OCI-LY7 (cell line): Measurements from ENCODE around the gene HIF3A. TPM values are rescaled to one million over a fixed set of nuclear protein-coding genes. Genes with fewer than 3 reads are reported as not detected.
"Not testable (repeated sequence)": the region's sequence is repeated elsewhere in the genome, so short reads cannot be mapped to it uniquely, and the experiment has no call there.

ENCODE experiments used
- BruUV-seq: library from RNA; stranded (reverse); fragments of 400-500 nt; replicated peaks from 2 replicates; lab custom pipeline; 2021; lab: Mats Ljungman, UMichigan
- CTCF ChIA-PET: fragments of 300-600 bp; sonication (Branson Sonifier 250); formaldehyde crosslinking; loops from one replicate; lab custom pipeline; 2022; ENCODE audit warnings: antibody characterized with exemption; ENCODE audit not compliant: unreplicated experiment; lab: Charles Lee
- POLR2A ChIA-PET: fragments of 300-600 bp; sonication (Branson Sonifier 250); formaldehyde crosslinking; loops from one replicate; lab custom pipeline; 2022; ENCODE audit warnings: antibody characterized with exemption; lab: Charles Lee
- DNase-seq: peaks from one replicate; pipeline ENCODE4 v3.0.0-alpha.2; 2015; ENCODE audit warnings: low spot score
- H2AFZ ChIP-seq: fragments of 200-600 bp; sonication (generic), shearing (Covaris generic); 2 replicates; pipeline ENCODE4 v1.6.1; 2014; ENCODE audit warnings: mild to moderate bottlenecking, antibody characterized with exemption, low read length, moderate library complexity
- H3K27ac ChIP-seq: fragments of 200-600 bp; sonication (generic); 2 replicates; pipeline ENCODE4 v1.5.1; 2014; ENCODE audit warnings: mixed run types, low read depth, mild to moderate bottlenecking, moderate library complexity, low read length, inconsistent platforms; ENCODE audit not compliant: poor library complexity, severe bottlenecking
- H3K36me3 ChIP-seq: fragments of 200-600 bp; sonication (generic); 2 replicates; pipeline ENCODE4 v1.6.1; 2014; ENCODE audit warnings: mild to moderate bottlenecking, antibody characterized with exemption, low read length, moderate library complexity, mixed read lengths; ENCODE audit not compliant: insufficient read depth
- H3K4me1 ChIP-seq: fragments of 200-600 bp; sonication (generic); 2 replicates; pipeline ENCODE4 v1.5.1; 2014; ENCODE audit warnings: mild to moderate bottlenecking, low read length; ENCODE audit not compliant: insufficient read depth, poor library complexity, severe bottlenecking
- H3K4me2 ChIP-seq: fragments of 200-600 bp; sonication (generic); 2 replicates; pipeline ENCODE4 v1.6.1; 2014; ENCODE audit warnings: mild to moderate bottlenecking, low read length
- H3K4me3 ChIP-seq: fragments of 200-600 bp; sonication (generic); 2 replicates; pipeline ENCODE4 v1.5.1; 2014; ENCODE audit warnings: mild to moderate bottlenecking, low read depth, low read length; ENCODE audit not compliant: poor library complexity, severe bottlenecking
- H3K79me2 ChIP-seq: fragments of 200-600 bp; sonication (generic); 2 replicates; pipeline ENCODE4 v1.6.1; 2016; ENCODE audit warnings: low read depth, mild to moderate bottlenecking, low read length, moderate library complexity, mixed read lengths; ENCODE audit not compliant: insufficient read depth
- H3K9me2 ChIP-seq: fragments of 200-600 bp; sonication (generic); 2 replicates; pipeline ENCODE4 v1.6.1; 2016; ENCODE audit warnings: mild to moderate bottlenecking, low read length, mixed read lengths; ENCODE audit not compliant: insufficient read depth
- H3K9me3 ChIP-seq: fragments of 200-600 bp; sonication (generic); 2 replicates; pipeline ENCODE4 v1.6.1; 2014; ENCODE audit warnings: mild to moderate bottlenecking, mixed run types, low read length, mixed read lengths
- H4K20me1 ChIP-seq: fragments of 200-600 bp; sonication (generic); 2 replicates; pipeline ENCODE4 v1.6.1; 2014; ENCODE audit warnings: mild to moderate bottlenecking, antibody characterized with exemption, low read length, moderate library complexity, mixed read lengths; ENCODE audit not compliant: insufficient read depth
- EZH2phosphoT487 ChIP-seq: fragments of 200-600 bp; sonication (generic); IDR thresholded peaks from 2 replicates; pipeline ENCODE4 v1.6.1; 2018; ENCODE audit warnings: low read depth, borderline replicate concordance, mild to moderate bottlenecking, mixed run types, antibody characterized with exemption, low read length, moderate library complexity, mixed read lengths
- intact Hi-C: fragments of 100-400 bp; cut with micrococcal nuclease; formaldehyde crosslinking; loops from one replicate; pipeline ENCODE4 v1.10.0; 2022; ENCODE audit not compliant: unreplicated experiment
- total RNA-seq, 2 experiments: library from RNA; depleted of rRNA in 1 of 2; stranded (reverse); fragments of >200 nt in 1 of 2; shearing (Covaris generic) in 1 of 2; gene quantifications; 2 replicates each; pipeline ENCODE4 v1.2.3, GENCODE V29; 2014 to 2022
- TF ChIP-seq, protein P1 (sequence below): fragments of 200-600 bp; sonication (generic); conservative IDR thresholded peaks from 2 replicates; pipeline ENCODE4 v1.5.1; 2014; ENCODE audit warnings: mild to moderate bottlenecking, antibody characterized with exemption, low read length, moderate library complexity, mixed read lengths

The HIF3A gene
- total RNA-seq, 2 experiments from 2014 or later, result not detected

DNA sequence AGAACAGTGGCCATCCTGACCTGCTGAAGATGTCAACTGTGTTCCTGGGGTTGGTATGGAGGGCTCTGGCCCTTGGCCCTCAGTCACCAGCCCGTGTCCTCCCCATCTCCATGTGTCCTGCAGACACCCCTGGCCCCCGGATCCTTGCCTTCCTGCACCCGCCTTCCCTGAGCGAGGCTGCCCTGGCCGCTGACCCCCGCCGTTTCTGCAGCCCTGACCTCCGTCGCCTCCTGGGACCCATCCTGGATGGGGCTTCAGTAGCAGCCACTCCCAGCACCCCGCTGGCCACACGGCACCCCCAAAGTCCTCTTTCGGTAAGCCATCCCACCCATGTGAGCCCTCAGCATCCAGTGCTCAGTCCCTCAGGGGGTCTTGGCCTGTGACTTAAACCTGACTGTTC lies 24.8 kb downstream of the HIF3A start:
- ChIA-PET CTCF (no interaction called here), POLR2A (no interaction called here)
- no peak overlapping the region for H3K4me2 ChIP-seq
- no peak overlapping the region for H3K27ac ChIP-seq
- intact Hi-C loops, result no loop called here
- H4K20me1 ChIP-seq, result no peaks in the 10 kb centered on the region
- no peaks in the 10 kb centered on the region for H3K36me3 ChIP-seq
- no peaks in the 10 kb centered on the region for H3K9me2 ChIP-seq
- no peaks in the 10 kb centered on the region for H3K79me2 ChIP-seq
- H2AFZ ChIP-seq, result no peak overlapping the region
- H3K9me3 ChIP-seq, result no peaks in the 10 kb centered on the region; the same call in 1 of the 2 replicates
- BruUV-seq, result no TSS peak
- no peaks in the 10 kb centered on the region for H3K4me1 ChIP-seq
- TF ChIP-seq, protein P1, sequence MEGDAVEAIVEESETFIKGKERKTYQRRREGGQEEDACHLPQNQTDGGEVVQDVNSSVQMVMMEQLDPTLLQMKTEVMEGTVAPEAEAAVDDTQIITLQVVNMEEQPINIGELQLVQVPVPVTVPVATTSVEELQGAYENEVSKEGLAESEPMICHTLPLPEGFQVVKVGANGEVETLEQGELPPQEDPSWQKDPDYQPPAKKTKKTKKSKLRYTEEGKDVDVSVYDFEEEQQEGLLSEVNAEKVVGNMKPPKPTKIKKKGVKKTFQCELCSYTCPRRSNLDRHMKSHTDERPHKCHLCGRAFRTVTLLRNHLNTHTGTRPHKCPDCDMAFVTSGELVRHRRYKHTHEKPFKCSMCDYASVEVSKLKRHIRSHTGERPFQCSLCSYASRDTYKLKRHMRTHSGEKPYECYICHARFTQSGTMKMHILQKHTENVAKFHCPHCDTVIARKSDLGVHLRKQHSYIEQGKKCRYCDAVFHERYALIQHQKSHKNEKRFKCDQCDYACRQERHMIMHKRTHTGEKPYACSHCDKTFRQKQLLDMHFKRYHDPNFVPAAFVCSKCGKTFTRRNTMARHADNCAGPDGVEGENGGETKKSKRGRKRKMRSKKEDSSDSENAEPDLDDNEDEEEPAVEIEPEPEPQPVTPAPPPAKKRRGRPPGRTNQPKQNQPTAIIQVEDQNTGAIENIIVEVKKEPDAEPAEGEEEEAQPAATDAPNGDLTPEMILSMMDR, result no peak
- TF ChIP-seq EZH2phosphoT487, result no peak
- no peak overlapping the region for H3K4me3 ChIP-seq
- no peak for DNase-seq

GRCh38 chr19:46323227-46323626 lies 26.4 kb downstream of the HIF3A start:
- peaks cover 10% of the 10 kb centered on the region for H3K9me3 ChIP-seq
- H3K4me3 ChIP-seq, BruUV-seq, H2AFZ ChIP-seq, H3K4me2 ChIP-seq, H3K9me2 ChIP-seq, DNase-seq, H4K20me1 ChIP-seq, CTCF ChIA-PET, intact Hi-C loops, H3K79me2 ChIP-seq, H3K4me1 ChIP-seq, H3K27ac ChIP-seq, H3K36me3 ChIP-seq: not testable (repeated sequence)
- POLR2A ChIA-PET, result interaction anchor here (0.7 kb wide), 1 partner anchor 45 kb away, joined by 3 read pairs; no protein-coding TSS in a partner anchor

DNA sequence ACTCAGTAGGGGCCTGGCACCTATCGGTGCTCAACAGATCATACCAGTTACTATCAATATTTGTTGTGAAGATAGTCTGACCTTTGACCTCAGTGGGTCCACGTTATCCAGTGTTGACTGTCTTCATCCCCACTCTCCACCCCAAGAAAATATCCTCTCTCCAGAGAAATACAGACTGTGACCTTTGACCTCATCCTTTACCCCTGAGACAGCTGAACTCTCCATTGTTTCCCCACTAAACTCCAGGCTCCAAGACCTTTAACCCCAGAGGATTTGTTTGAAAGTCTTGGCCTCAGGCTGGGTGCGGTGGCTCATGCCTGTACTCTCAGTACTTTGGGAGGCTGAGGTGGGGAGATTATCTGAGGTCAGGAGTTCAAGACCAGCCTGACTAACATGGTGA lies 27.4 kb downstream of the HIF3A start:
- ChIA-PET CTCF (no interaction called here), POLR2A (interaction anchor here (0.6 kb wide), 1 partner anchor 23 kb away, joined by 3 read pairs; the partner anchor contains the start of gene PPP5C)
- Histone ChIP-seq H3K27ac (no peak overlapping the region), H3K4me3 (no peak overlapping the region), H2AFZ (no peak overlapping the region), H3K4me1 (no peaks in the 10 kb centered on the region), H3K9me3 (peaks cover 11% of the 10 kb centered on the region), H4K20me1 (no peaks in the 10 kb centered on the region), H3K36me3 (no peaks in the 10 kb centered on the region), H3K9me2 (no peaks in the 10 kb centered on the region), H3K4me2 (no peak overlapping the region), H3K79me2 (no peaks in the 10 kb centered on the region)
- no TSS peak for BruUV-seq
- intact Hi-C loops, result no loop called here
- TF ChIP-seq EZH2phosphoT487, result no peak
- TF ChIP-seq, protein P1, result no peak
- DNase-seq, result no peak
